Activated CD4-positive, alpha-beta T cell treated with anti-CD3 and anti-CD28 coated beads for 48 hours (primary cell): ENCODE data around the gene USP6NL.

Experiments used
- DNase-seq: peaks from one replicate; pipeline ENCODE4 v3.0.0-alpha.2; 2020

USP6NL gene

GRCh38 chr10:11615396-11615795 is 3.9 kb upstream of the USP6NL start:
- DNase-seq, result no peak

GRCh38 chr10:11612021-11613001 is 861 bp upstream of the USP6NL start:
- no peak for DNase-seq

GRCh38 chr10:11610826-11611247 is 613 bp downstream of the USP6NL start:
- DNase-seq, result peak; percentile 39

- no peak for DNase-seq
These were observed 1.2 kb downstream of the USP6NL start for GRCh38 chr10:11610166-11610825.

GRCh38 chr10:11609492-11610093 is 1.9 kb downstream of the USP6NL start:
- no peak for DNase-seq

GRCh38 chr10:11609052-11609451 is 2.4 kb downstream of the USP6NL start:
- DNase-seq, result no peak

GRCh38 chr10:11608159-11609013 is 3.1 kb downstream of the USP6NL start:
- DNase-seq, result no peak

GRCh38 chr10:11605807-11606408 is 5.5 kb downstream of the USP6NL start:
- no peak for DNase-seq

GRCh38 chr10:11604865-11605650 is 6.4 kb downstream of the USP6NL start:
- DNase-seq, result no peak

GRCh38 chr10:11603741-11604140 is 7.7 kb downstream of the USP6NL start:
- no peak for DNase-seq

- no peak for DNase-seq
These were observed 8.4 kb downstream of the USP6NL start for GRCh38 chr10:11602919-11603523.

- DNase-seq, result no peak
These were observed 9.1 kb downstream of the USP6NL start for GRCh38 chr10:11602358-11602757.

GRCh38 chr10:11601670-11602069 is 9.8 kb downstream of the USP6NL start:
- no peak for DNase-seq

- DNase-seq, result no peak
These were observed 11.2 kb downstream of the USP6NL start for GRCh38 chr10:11600280-11600679.

- DNase-seq, result no peak
These were observed 12.6 kb downstream of the USP6NL start for GRCh38 chr10:11598712-11599397.

GRCh38 chr10:11597470-11597869 is 14.0 kb downstream of the USP6NL start:
- no peak for DNase-seq

- no peak for DNase-seq
These were observed 16.1 kb downstream of the USP6NL start for GRCh38 chr10:11595395-11595692.

- DNase-seq, result no peak
These were observed 16.7 kb downstream of the USP6NL start for GRCh38 chr10:11594589-11595394.

GRCh38 chr10:11593612-11594011 is 17.8 kb downstream of the USP6NL start:
- no peak for DNase-seq

GRCh38 chr10:11589738-11590137 is 21.7 kb downstream of the USP6NL start:
- DNase-seq, result no peak
